Activated T-helper 17 cell treated with anti-CD3 and anti-CD28 coated beads, Interleukin-2, amount 50 U/mL, for 72 hours (primary cell): ENCODE measurements around the gene CCDC152. TPM values are rescaled to one million over a fixed set of nuclear protein-coding genes. Genes with fewer than 3 reads are reported as not detected.
A peak's percentile ranks its signal among the peaks of the same experiment; 100 is the strongest.
"Not testable (repeated sequence)": the region's sequence is repeated elsewhere in the genome, so short reads cannot be mapped to it uniquely, and the experiment has no call there.

ENCODE experiments used
- ATAC-seq: fragments of 150-1000 bp; cut with Tn5 transposase; replicated peaks from 2 replicates; pipeline ENCODE4 v1.10.0; 2021; ENCODE audit warnings: mild to moderate bottlenecking, moderate library complexity
- H3K27ac Mint-ChIP-seq: one replicate; pipeline ENCODE4 v1.8.0; 2022; ENCODE audit warnings: mixed read lengths
- H3K27me3 Mint-ChIP-seq: one replicate; pipeline ENCODE4 v1.8.0; 2022; ENCODE audit warnings: mixed read lengths
- H3K36me3 Mint-ChIP-seq: one replicate; pipeline ENCODE4 v1.8.0; 2022; ENCODE audit warnings: low read depth, mild to moderate bottlenecking, mixed read lengths
- H3K4me1 Mint-ChIP-seq: one replicate; pipeline ENCODE4 v1.8.0; 2022; ENCODE audit warnings: mixed read lengths
- H3K4me3 Mint-ChIP-seq: one replicate; pipeline ENCODE4 v1.8.0; 2022; ENCODE audit warnings: mild to moderate bottlenecking, mixed read lengths
- H3K9me3 Mint-ChIP-seq: one replicate; pipeline ENCODE4 v1.8.0; 2022; ENCODE audit warnings: mixed read lengths
- total RNA-seq, 2 donors: library from RNA; stranded (reverse); gene quantifications; one replicate each; pipeline ENCODE4 v1.2.3, GENCODE V29; 2022

CCDC152 gene, protein sequence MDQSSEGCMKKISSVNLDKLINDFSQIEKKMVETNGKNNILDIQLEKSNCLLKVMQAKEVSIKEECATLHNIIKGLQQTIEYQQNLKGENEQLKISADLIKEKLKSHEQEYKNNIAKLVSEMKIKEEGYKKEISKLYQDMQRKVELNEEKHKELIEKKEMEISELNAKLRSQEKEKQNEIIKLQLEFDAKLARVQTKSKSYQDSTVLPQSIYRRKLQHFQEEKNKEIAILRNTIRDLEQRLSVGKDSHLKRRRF
- 1 to 10 TPM in 1 of 2 donors, under 1 TPM in 1; 0.79 to 2.7 TPM for total RNA-seq

DNA sequence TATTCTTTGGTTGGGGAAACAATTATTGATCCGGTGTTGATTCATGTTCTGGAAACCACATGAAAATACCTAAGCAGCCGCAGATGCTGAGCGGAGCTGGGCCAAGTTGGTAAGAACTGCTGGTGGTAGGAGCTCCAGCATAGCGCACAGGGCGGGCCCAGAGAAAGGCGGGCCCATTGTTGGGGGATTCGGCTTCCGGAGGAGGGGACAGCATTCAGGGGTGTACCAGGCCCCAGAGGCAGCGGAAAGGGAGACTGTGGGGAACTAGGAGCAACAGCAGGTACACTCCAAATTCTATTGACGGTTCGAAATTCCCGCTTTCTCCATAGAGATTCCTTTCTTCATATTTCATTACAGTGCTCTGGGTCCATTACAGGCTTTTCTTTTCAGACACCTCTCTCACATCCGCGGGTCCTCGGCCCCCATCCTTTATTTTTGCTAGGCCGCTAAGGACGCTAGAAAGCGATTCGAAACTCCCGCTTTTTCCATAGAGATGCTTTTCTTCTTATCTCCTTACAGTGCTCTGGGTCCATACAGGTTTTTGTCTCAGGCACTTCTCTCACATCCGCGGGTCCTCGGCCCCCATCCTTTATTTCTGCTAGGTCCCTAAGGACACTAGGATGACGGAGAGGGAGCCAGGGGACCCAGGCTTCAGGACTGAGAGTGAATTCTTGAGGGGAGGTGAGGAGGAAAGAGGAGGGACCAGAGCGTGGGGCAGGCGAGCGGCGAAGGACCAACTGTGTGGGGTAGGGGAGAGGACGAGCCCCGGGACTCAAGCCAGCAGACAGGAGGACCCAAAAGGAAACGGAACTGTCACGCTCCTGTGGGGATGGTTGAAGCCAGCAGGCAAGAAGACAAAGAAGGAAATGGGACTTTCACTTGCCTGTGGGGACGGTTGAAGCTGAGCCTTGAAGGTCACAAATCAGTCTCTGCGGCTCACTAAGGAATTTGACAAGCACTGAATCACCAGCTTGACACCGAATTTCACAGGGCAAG lies at the start of gene CCDC152:
CCDC152 (plus strand) TSS at position 213 of the 996 bp plus-strand sequence. CDS start 2,304 bp downstream, outside the sequence.
- Mint-ChIP-seq H3K4me1 (peaks cover 8% of the 10 kb centered on the region), H3K36me3 (no peaks in the 10 kb centered on the region)
- ATAC-seq = peak; percentile 85

DNA sequence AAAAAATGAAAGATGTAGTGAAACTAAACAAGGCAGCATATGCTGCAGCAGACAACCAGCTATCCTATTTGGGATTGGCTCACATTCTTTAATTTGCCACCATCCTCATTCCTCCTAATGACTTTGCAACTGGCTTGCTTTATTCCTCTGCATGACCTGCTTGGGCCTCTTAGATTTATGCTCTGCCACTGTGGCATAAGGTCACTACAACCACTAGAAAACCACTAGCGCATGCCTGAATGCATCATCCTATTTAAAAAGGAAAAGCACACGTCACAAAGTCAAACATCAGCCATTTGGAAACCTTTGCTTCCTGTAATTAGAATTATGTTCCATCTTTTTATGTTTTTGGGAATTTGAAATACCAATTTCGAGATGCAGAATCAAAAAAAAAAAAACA lies 40.8 kb upstream of the CCDC152 start:
- Mint-ChIP-seq H3K36me3 (no peaks in the 10 kb centered on the region), H3K27me3 (peaks cover 4% of the 10 kb centered on the region), H3K4me3 (no peak overlapping the region), H3K27ac (no peak overlapping the region), H3K4me1 (peaks cover 10% of the 10 kb centered on the region), H3K9me3 (no peaks in the 10 kb centered on the region)
- no peak for ATAC-seq

More for the DNA sequence above, at the start of gene CCDC152:
- no peaks in the 10 kb centered on the region for H3K9me3 Mint-ChIP-seq
- H3K27me3 Mint-ChIP-seq = no peaks in the 10 kb centered on the region
- H3K27ac Mint-ChIP-seq = peak within 1 kb of the TSS; percentile 84
- peak within 1 kb of the TSS; percentile 81 for H3K4me3 Mint-ChIP-seq

DNA sequence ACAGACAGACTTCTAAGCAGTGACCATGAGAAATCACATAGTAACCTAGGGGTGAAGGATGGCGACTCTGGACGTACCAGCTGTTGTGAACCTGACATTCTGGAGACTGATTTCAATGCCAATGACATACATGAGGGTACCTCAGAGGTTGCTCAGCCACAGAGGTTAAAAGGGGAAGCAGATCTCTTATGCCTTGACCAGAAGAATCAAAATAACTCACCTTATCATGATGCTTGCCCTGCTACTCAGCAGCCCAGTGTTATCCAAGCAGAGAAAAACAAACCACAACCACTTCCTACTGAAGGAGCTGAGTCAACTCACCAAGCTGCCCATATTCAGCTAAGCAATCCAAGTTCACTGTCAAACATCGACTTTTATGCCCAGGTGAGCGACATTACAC lies 38.0 kb upstream of the CCDC152 start:
- H3K36me3 Mint-ChIP-seq = no peaks in the 10 kb centered on the region
- H3K27ac Mint-ChIP-seq = peak overlapping the region; percentile 11
- peaks cover 2% of the 10 kb centered on the region for H3K27me3 Mint-ChIP-seq
- H3K4me3 Mint-ChIP-seq = peak overlapping the region; percentile 25
- ATAC-seq = peak; percentile 96
- H3K9me3 Mint-ChIP-seq = no peaks in the 10 kb centered on the region
- H3K4me1 Mint-ChIP-seq = peaks cover 10% of the 10 kb centered on the region

DNA sequence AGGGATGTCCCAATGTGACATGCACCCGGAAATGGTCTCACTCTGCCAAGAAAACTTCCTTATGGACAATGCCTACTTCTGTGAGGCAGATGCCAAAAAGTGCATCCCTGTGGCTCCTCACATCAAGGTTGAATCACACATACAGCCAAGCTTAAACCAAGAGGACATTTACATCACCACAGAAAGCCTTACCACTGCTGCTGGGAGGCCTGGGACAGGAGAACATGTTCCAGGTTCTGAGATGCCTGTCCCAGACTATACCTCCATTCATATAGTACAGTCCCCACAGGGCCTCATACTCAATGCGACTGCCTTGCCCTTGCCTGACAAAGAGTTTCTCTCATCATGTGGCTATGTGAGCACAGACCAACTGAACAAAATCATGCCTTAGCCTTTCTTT lies 37.6 kb upstream of the CCDC152 start:
- Mint-ChIP-seq H3K27me3 (peaks cover 3% of the 10 kb centered on the region), H3K9me3 (no peaks in the 10 kb centered on the region), H3K4me3 (peak overlapping the region; percentile 25), H3K27ac (peak overlapping the region; percentile 11), H3K4me1 (peaks cover 10% of the 10 kb centered on the region), H3K36me3 (no peaks in the 10 kb centered on the region)
- peak; percentile 45 for ATAC-seq

DNA sequence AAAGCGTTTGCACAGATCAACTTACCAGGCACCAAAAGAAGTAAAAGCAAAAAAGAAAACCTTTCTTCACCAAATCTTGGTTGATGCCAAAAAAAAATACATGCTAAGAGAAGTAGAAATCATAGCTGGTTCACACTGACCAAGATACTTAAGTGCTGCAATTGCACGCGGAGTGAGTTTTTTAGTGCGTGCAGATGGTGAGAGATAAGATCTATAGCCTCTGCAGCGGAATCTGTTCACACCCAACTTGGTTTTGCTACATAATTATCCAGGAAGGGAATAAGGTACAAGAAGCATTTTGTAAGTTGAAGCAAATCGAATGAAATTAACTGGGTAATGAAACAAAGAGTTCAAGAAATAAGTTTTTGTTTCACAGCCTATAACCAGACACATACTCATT lies 36.4 kb upstream of the CCDC152 start:
- no peak for ATAC-seq
- Mint-ChIP-seq H3K27me3 (peaks cover 3% of the 10 kb centered on the region), H3K36me3 (no peaks in the 10 kb centered on the region), H3K4me3 (peak overlapping the region; percentile 12), H3K9me3 (no peaks in the 10 kb centered on the region), H3K27ac (peak overlapping the region; percentile 54), H3K4me1 (peaks cover 10% of the 10 kb centered on the region)

DNA sequence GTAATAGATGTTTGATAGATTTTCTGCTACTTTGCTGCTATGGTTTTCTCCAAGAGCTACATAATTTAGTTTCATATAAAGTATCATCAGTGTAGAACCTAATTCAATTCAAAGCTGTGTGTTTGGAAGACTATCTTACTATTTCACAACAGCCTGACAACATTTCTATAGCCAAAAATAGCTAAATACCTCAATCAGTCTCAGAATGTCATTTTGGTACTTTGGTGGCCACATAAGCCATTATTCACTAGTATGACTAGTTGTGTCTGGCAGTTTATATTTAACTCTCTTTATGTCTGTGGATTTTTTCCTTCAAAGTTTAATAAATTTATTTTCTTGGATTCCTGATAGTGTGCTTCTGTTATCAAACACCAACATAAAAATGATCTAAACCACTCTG lies 35.1 kb upstream of the CCDC152 start:
- H3K27me3 Mint-ChIP-seq = peaks cover 9% of the 10 kb centered on the region
- ATAC-seq = no peak
- no peaks in the 10 kb centered on the region for H3K36me3 Mint-ChIP-seq
- peaks cover 10% of the 10 kb centered on the region for H3K4me1 Mint-ChIP-seq
- no peak overlapping the region for H3K27ac Mint-ChIP-seq
- no peak overlapping the region for H3K4me3 Mint-ChIP-seq
- no peaks in the 10 kb centered on the region for H3K9me3 Mint-ChIP-seq

DNA sequence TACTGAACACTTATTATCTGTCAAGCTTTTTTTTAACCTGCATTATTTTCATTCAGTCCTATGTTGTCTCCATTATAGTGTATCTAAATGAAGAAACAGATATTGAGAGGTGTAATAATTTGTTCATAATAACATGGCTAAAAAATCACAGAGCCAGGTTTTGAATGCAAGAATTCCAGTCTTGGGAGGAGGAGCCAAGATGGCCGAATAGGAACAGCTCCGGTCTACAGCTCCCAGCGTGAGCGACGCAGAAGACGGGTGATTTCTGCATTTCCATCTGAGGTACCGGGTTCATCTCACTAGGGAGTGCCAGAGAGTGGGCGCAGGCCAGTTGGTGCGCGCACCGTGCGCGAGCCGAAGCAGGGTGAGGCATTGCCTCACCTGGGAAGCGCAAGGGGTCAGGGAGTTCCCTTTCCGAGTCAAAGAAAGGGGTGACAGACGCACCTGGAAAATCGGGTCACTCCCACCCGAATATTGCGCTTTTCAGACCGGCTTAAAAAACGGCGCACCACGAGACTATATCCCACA lies 22.0 kb upstream of the CCDC152 start:
- H3K27ac Mint-ChIP-seq, H3K4me1 Mint-ChIP-seq, H3K36me3 Mint-ChIP-seq, H3K9me3 Mint-ChIP-seq, H3K27me3 Mint-ChIP-seq, H3K4me3 Mint-ChIP-seq, ATAC-seq: not testable (repeated sequence)

DNA sequence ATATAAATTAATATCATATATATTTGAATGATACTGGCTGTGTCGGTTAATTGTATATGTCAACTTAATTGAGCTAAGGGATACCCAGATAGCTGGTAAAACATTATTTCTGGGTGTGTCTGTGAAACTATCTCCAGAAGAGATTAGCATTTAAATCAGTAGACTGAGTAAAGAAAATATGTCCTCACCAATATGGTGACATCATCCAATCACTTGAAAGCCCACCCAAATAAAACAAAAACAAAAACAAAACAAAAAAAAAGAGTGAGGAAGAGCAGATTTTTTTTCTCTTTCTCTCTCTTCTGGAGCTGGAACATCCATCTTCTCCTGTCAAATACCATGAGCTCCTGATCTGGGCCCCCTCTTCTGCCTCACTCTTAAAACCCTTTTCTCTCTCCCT lies 15.7 kb upstream of the CCDC152 start:
- Mint-ChIP-seq H3K4me3 (no peak overlapping the region), H3K27ac (no peak overlapping the region), H3K27me3 (no peaks in the 10 kb centered on the region), H3K9me3 (no peaks in the 10 kb centered on the region), H3K36me3 (no peaks in the 10 kb centered on the region), H3K4me1 (no peaks in the 10 kb centered on the region)
- ATAC-seq = no peak

DNA sequence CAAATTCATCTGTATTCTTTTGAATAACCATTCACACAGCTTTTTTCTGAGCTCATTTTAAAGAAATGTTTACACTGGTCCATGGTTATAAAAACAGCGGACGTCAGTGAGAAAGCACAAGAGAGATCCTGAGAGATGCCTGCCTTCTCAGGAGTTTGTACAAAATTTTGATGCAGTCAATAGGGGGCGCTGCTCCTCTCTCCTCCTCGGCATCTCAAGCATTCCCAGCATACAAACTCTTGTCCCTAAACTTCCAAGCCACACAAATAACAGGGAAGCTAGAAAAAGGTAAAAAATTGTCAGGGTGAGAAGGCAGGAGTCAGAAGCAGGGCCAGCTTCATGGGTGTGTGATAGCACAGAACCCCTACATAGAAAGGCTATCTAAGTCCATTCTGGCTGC lies 11.2 kb upstream of the CCDC152 start:
- Mint-ChIP-seq H3K4me3 (no peak overlapping the region), H3K27me3 (no peaks in the 10 kb centered on the region), H3K9me3 (no peaks in the 10 kb centered on the region), H3K27ac (no peak overlapping the region), H3K36me3 (no peaks in the 10 kb centered on the region), H3K4me1 (peaks cover 7% of the 10 kb centered on the region)
- no peak for ATAC-seq

DNA sequence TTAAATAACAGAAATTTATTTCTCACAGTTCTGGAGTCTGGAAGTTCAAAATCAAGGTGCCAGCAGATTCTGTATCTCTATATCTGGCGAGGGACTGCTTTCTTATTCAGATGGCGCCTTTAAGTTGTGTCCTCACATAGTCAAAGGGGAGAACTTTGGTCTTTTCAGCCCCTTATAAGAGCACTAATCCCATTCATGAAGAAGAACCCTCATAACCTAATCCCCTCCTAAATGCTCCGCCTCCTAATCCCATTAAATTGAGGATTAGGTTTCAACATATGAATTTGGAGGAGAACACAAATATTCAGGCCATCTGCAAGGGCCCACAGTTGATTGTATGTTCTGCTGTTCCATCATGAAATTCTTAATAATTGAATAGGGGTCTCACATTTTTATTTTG lies 10.8 kb upstream of the CCDC152 start:
- Mint-ChIP-seq H3K9me3 (no peaks in the 10 kb centered on the region), H3K4me1 (peaks cover 7% of the 10 kb centered on the region), H3K27ac (no peak overlapping the region), H3K36me3 (no peaks in the 10 kb centered on the region), H3K27me3 (no peaks in the 10 kb centered on the region), H3K4me3 (no peak overlapping the region)
- no peak for ATAC-seq

DNA sequence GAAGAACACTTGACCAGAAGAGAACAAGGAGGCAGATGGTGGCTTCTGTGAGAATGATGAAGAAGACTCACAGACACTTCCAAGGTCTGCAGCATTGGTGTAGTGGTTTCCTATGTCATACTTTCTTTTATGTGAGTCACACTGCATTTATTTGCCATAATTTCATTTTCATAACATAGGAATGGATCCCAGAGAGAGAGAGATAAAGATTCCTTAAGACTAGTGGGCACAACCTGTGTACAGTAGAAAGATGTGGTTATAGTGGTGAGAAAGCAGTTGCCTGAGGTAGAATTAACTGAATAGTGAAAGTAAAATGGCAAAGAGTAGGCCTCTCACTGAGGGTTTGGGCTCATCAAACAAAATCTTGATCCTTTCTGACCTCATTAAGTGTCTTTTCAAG lies 7.6 kb upstream of the CCDC152 start:
- no peaks in the 10 kb centered on the region for H3K9me3 Mint-ChIP-seq
- H3K27me3 Mint-ChIP-seq = no peaks in the 10 kb centered on the region
- peaks cover 7% of the 10 kb centered on the region for H3K4me1 Mint-ChIP-seq
- H3K36me3 Mint-ChIP-seq = no peaks in the 10 kb centered on the region
- ATAC-seq = peak; percentile 64
- no peak overlapping the region for H3K27ac Mint-ChIP-seq
- H3K4me3 Mint-ChIP-seq = no peak overlapping the region

DNA sequence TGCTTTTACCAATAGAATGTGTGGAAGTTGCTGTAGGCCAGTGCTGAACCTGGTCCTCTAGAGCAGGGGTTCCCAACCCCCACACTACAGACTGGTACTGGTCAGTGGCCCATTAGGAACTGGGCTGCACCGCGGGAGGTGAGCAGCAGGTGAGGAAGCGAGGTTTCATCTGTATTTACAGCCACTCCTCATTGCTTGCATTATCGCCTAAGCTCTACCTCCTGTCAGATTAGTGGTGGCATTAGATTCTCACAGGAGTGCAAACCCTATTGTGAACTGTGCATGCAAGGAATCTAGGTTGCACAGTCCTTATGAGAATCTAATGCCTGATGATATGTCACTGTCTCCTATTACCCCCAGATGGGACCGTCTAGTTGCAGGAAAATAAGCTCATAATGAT lies 6.1 kb upstream of the CCDC152 start:
- ATAC-seq = no peak
- Mint-ChIP-seq H3K36me3 (no peaks in the 10 kb centered on the region), H3K4me3 (no peak overlapping the region), H3K27me3 (no peaks in the 10 kb centered on the region), H3K27ac (no peak overlapping the region), H3K4me1 (peaks cover 7% of the 10 kb centered on the region), H3K9me3 (no peaks in the 10 kb centered on the region)

DNA sequence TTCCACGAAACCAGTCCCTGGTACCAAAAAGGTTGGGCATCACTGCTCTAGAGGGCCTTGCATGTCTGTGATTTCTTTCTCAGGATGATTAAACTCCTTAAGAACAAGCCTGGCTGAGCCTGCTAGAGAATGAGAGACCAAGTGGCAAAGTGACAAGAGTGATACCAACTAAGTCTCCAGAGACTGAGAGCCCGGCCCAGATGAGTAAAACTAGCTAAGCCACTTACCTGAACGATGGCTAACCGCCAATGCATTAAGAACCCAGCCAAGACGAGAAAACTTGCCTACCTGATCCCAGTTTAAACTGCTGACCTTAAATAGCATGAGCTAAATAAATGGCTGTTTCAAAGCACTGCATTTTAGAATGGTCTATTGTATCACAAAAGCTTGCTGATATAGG lies 5.6 kb upstream of the CCDC152 start:
- no peaks in the 10 kb centered on the region for H3K9me3 Mint-ChIP-seq
- peaks cover 7% of the 10 kb centered on the region for H3K4me1 Mint-ChIP-seq
- H3K27ac Mint-ChIP-seq = no peak overlapping the region
- H3K4me3 Mint-ChIP-seq = no peak overlapping the region
- no peaks in the 10 kb centered on the region for H3K27me3 Mint-ChIP-seq
- no peaks in the 10 kb centered on the region for H3K36me3 Mint-ChIP-seq
- ATAC-seq = no peak

DNA sequence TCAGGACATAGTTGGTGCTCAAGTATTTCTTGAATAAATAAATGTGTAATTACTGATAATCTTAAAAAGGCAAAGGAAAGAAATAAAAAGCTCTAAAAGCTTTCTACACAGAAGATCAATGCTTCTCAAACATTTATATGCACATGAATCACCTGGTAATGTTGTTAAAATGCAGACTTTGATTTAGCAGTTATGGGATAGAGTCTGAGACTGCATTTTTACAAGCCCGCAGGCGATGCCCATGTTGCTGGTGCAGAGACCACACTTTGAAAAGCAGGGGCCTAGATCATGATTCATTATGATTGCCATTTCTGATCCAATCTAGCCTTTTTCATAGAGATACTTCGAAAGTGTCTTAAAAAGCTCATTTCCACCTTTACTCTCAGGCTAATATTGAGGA lies 3.5 kb upstream of the CCDC152 start:
- Mint-ChIP-seq H3K4me3 (no peak overlapping the region), H3K36me3 (no peaks in the 10 kb centered on the region), H3K4me1 (peaks cover 15% of the 10 kb centered on the region), H3K27ac (no peak overlapping the region), H3K9me3 (no peaks in the 10 kb centered on the region), H3K27me3 (no peaks in the 10 kb centered on the region)
- ATAC-seq = no peak

DNA sequence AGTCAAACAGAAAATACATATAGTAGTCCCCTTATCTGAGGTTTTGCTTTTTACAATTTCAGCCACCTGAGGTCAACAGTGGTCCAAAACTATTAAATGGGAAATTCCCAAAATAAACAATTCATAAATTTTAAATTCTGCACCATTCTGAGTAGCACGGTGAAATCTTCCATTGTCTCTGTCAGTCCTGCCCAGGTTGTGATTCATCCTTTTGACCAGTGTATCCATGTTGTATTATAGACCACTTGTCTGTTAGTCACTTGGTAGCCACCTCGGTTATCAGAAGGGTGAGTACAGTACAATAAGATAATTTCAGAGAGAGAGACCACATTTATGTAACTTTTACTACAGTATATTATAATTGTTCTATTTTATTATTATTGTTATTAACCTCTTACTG lies 2.8 kb downstream of the CCDC152 start:
- H3K27me3 Mint-ChIP-seq = no peaks in the 10 kb centered on the region
- H3K27ac Mint-ChIP-seq = no peak overlapping the region
- H3K4me1 Mint-ChIP-seq = peaks cover 8% of the 10 kb centered on the region
- H3K36me3 Mint-ChIP-seq = no peaks in the 10 kb centered on the region
- ATAC-seq = no peak
- no peaks in the 10 kb centered on the region for H3K9me3 Mint-ChIP-seq
- no peak overlapping the region for H3K4me3 Mint-ChIP-seq
